ENCODE results near the gene ADARB1.

The ADARB1 gene

DNA sequence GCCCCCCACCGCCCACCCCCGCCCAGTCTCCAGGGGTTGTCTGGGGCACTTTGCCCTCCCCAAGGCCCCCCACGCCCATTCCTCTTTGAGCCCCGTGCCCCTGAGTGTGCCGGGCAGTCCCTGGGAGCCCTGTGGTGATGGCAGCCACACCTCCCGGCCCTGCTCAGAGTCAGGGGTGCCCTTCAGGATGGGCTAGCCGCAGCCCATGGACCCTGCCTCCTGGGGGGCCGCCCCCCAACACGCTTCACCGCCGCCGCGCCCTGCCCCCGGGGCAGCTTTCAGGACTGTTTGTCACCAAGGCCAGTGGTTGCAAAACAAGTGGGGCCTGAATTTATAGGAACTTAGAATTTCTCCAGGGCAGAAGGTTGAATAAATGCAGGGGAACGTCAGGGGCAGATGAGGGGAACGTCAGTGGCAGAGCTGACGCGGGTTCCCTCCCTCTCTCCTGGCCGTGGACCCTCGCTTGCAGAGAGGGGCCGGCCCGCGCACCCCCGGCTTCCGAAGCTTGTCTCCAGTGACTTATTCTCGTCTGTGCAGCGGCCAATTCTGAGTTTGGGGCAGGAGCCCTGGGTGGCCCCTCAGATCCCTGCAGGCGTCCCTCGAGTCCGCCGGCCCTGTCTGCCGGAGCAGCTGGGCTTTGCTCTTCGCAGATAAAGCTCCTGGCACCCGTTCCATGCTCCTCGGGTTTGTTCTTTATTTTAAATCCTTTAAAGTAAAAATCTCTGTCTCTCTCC is 41.2 kb upstream of the ADARB1 start:
- no peak for DNase-seq
- Histone ChIP-seq H3K27me3 (no peaks in the 10 kb centered on the region), H3K9me3 (peaks cover 5% of the 10 kb centered on the region; the same call in 1 of the 2 replicates), H3K4me1 (peaks cover 14% of the 10 kb centered on the region), H3K4me3 (ENCODE audit: low read depth, low read length) (no peak overlapping the region), H3K36me3 (no peaks in the 10 kb centered on the region)
- TF ChIP-seq, protein P1, sequence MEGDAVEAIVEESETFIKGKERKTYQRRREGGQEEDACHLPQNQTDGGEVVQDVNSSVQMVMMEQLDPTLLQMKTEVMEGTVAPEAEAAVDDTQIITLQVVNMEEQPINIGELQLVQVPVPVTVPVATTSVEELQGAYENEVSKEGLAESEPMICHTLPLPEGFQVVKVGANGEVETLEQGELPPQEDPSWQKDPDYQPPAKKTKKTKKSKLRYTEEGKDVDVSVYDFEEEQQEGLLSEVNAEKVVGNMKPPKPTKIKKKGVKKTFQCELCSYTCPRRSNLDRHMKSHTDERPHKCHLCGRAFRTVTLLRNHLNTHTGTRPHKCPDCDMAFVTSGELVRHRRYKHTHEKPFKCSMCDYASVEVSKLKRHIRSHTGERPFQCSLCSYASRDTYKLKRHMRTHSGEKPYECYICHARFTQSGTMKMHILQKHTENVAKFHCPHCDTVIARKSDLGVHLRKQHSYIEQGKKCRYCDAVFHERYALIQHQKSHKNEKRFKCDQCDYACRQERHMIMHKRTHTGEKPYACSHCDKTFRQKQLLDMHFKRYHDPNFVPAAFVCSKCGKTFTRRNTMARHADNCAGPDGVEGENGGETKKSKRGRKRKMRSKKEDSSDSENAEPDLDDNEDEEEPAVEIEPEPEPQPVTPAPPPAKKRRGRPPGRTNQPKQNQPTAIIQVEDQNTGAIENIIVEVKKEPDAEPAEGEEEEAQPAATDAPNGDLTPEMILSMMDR (IDR thresholded peaks at IDR 0.05; ENCODE audit: low read depth, low read length), result no peak

DNA sequence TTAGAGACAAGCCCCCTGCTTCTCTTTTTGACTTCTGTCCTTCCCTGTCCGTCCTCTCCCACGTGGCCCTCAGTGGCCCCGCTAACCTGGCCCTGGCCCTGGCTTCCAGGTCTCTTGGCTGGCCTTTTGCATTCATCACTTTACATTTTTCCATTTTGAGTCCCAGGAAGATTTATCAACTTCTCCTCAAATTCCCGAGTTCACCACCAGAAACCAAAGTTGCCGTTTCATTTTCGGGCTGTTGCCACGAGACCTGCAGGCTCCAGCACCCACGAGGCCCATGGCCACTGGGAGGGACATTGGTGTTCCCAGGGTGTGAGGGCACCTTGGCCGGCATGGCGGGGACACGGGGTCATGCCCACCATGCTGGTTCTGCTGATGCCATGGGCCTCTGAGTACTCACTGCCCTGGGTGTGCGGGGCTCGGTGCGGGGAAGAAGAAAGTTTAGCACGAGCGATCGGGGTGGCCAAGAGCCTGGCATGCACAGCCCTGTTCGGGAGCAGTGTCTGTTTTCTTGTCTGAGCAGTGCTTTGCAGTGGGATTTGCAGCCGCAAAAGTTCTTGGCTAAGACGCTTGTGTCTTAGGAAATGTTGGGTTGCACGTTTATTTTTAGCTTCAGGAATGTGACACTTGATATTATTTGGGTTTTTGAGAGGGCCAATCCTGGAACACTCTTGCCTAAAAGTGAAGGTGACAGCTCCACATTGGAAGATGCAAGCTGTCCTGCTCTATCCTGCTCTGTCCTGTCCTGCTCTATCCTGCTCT is 40.4 kb upstream of the ADARB1 start:
- Histone ChIP-seq H3K27me3 (no peaks in the 10 kb centered on the region), H3K4me1 (peaks cover 14% of the 10 kb centered on the region), H3K36me3 (no peaks in the 10 kb centered on the region), H3K4me3 (ENCODE audit: low read depth, low read length) (no peak overlapping the region), H3K9me3 (peaks cover 5% of the 10 kb centered on the region; the same call in 1 of the 2 replicates)
- TF ChIP-seq, protein P1 (IDR thresholded peaks at IDR 0.05; ENCODE audit: low read depth, low read length), result no peak
- DNase-seq, result peak; percentile 4

DNA sequence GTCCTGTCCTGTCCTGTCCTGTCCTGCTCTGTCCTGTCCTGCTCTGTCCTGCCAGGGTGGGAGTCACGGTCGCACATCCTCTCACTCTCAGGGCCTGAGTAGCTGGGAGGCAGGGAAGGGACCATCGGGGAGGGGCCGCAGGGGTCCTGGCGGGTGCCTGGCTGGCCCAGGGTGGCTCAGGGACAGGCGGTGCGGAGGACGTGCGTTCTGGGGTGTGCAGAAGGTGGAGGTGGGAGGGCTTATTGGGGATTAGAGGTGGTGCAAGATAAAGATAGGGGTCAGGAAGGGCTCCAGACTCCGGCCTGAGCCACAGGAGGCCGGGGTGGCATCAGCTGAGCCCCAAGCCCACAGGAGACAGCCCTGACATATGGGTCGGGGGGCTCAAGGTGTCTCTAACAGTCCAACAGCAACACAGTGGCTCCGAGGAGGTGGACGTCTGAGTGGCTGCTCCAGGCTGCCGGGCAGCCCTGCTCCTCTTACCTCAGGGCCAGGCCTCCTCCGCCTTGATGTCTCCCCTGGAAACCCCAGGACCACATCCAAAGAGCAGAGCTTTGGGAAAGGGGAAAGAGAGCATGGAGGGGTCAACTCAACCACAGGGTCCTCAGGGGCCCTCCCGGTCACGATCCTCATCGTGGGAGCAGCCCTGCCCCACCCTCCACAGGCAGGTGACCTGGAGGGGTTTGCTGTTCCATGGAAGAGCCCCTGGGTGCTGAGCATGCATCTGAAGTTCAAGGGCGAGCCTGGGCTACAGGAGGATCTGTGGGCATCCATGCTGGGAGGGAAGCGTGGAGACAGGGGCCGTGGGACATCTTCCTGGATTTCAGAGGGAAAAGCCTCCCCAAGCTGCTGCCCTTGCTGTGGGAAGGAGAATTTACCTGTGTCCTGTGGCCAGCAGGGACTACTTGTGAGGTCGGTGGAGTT is 39.6 kb upstream of the ADARB1 start:
- TF ChIP-seq, protein P1 (IDR thresholded peaks at IDR 0.05; ENCODE audit: low read depth, low read length), result no peak
- Histone ChIP-seq H3K27me3 (no peaks in the 10 kb centered on the region), H3K4me3 (ENCODE audit: low read depth, low read length) (no peak overlapping the region), H3K4me1 (peaks cover 14% of the 10 kb centered on the region), H3K36me3 (no peaks in the 10 kb centered on the region), H3K9me3 (peaks cover 5% of the 10 kb centered on the region; the same call in 1 of the 2 replicates)
- DNase-seq, result no peak

DNA sequence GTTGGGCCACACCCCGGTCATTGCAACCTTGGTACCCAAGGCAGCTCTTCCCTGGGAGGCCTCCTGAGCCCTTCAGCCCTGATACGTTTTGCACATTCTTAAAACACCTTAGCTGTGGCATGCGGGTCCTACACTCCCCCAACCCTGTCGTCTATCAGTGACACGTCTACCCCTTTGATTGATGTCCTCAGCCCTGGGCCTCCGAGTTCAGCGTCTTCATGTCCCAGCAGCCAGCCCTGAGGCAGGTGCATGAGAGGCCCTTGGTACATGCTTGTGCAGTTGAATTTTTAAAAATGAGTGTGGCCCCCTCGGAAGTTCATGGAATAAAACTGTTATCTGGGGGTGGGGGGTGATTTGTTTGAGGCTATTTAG is 38.9 kb upstream of the ADARB1 start:
- no peaks in the 10 kb centered on the region for H3K27me3 ChIP-seq
- no peak overlapping the region for H3K4me3 ChIP-seq (ENCODE audit: low read depth, low read length)
- peaks cover 5% of the 10 kb centered on the region; the same call in 1 of the 2 replicates for H3K9me3 ChIP-seq
- H3K36me3 ChIP-seq, result no peaks in the 10 kb centered on the region
- peaks cover 10% of the 10 kb centered on the region for H3K4me1 ChIP-seq
- TF ChIP-seq, protein P1 (IDR thresholded peaks at IDR 0.05; ENCODE audit: low read depth, low read length), result no peak
- DNase-seq, result no peak

DNA sequence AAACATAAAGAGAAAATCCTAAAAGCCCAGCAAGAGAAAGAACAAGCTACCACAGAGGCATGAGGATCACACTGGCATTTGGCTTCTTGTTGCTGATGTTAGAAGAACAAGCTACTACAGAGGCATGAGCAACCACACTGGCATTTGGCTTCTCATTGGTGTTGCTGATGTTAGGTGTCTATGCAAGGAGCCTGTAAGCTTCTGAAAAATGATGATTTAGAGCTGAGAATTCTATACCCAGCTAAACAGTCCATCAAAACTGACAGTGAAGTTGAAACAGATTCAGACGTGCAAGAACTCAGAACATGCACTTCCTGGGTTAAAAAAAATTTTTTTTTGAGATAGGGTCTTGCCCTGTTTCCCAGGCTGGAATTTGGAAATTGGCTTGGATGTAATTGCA is 37.8 kb upstream of the ADARB1 start:
- H3K4me3 ChIP-seq (ENCODE audit: low read depth, low read length), result no peak overlapping the region
- no peaks in the 10 kb centered on the region for H3K4me1 ChIP-seq
- no peak for DNase-seq
- TF ChIP-seq, protein P1 (IDR thresholded peaks at IDR 0.05; ENCODE audit: low read depth, low read length), result no peak
- H3K27me3 ChIP-seq, result no peaks in the 10 kb centered on the region
- H3K9me3 ChIP-seq, result peaks cover 5% of the 10 kb centered on the region; the same call in 1 of the 2 replicates
- H3K36me3 ChIP-seq, result no peaks in the 10 kb centered on the region

Data from BE2C (cell line).